Neural progenitor cell (in vitro differentiated cells): ENCODE measurements around the gene ZNF575.

Experiments used
- EZH2 ChIP-seq: fragments of 200-600 bp; sonication (generic); IDR thresholded peaks from 2 replicates; pipeline ENCODE4 v1.6.1; 2017; ENCODE audit warnings: antibody characterized with exemption, mild to moderate bottlenecking, moderate library complexity
- EZH2phosphoT487 ChIP-seq: fragments of 200-600 bp; sonication (generic); IDR thresholded peaks from 2 replicates; pipeline ENCODE4 v1.6.1; 2017; ENCODE audit warnings: antibody characterized with exemption
- TF ChIP-seq, protein P1 (sequence below): fragments of 200-600 bp; sonication (generic); IDR thresholded peaks from 2 replicates; pipeline ENCODE4 v1.5.1; 2017; ENCODE audit warnings: antibody characterized with exemption, mild to moderate bottlenecking

DNA sequence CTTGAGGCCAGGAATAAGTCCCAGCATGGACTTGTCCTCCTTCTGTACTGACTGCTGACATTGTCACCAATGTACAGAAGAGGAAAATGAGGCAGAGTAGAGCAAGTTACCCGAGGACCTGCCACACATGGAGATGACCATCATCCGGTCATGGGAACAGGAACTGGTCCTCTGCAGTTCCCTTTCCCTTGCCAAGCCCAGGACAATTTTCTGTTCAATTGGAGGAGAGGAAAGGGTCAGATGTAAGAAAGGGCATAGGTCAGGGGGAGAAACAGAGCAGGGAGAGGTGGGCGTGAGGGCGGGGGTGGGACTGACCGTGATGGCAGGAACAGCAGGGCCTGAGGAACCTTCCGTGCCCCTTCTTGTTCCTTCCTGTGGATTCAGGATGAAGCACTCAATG, 47.0 kb upstream of the ZNF575 start:
- TF ChIP-seq, protein P1, sequence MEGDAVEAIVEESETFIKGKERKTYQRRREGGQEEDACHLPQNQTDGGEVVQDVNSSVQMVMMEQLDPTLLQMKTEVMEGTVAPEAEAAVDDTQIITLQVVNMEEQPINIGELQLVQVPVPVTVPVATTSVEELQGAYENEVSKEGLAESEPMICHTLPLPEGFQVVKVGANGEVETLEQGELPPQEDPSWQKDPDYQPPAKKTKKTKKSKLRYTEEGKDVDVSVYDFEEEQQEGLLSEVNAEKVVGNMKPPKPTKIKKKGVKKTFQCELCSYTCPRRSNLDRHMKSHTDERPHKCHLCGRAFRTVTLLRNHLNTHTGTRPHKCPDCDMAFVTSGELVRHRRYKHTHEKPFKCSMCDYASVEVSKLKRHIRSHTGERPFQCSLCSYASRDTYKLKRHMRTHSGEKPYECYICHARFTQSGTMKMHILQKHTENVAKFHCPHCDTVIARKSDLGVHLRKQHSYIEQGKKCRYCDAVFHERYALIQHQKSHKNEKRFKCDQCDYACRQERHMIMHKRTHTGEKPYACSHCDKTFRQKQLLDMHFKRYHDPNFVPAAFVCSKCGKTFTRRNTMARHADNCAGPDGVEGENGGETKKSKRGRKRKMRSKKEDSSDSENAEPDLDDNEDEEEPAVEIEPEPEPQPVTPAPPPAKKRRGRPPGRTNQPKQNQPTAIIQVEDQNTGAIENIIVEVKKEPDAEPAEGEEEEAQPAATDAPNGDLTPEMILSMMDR: no peak
- TF ChIP-seq EZH2phosphoT487 (no peak), EZH2 (no peak)
